Heart left ventricle (tissue), 16 donors: ENCODE data around the gene SORCS2. TPM values are rescaled to one million over a fixed set of nuclear protein-coding genes. Genes with fewer than 3 reads are reported as not detected.

Source experiments
- ATAC-seq, 4 donors: fragments of 200-7000 bp; cut with Tn5 transposase; one replicate each; pipeline ENCODE4 v1.9.1; 2020 to 2022; ENCODE audit warnings: moderate library complexity in 4 of 4, mild to moderate bottlenecking in 3 of 4, moderate number of reproducible peaks in 1 of 4
- DNase-seq, 5 donors: peaks; one replicate each; pipeline ENCODE4 v3.0.0-alpha.2; 2020
- H3K27ac ChIP-seq, 12 donors: fragments of 200-600 bp; sonication (generic) in 4 of 12; one replicate each; pipeline versions ENCODE4 v1.5.0 to v1.8.0; 2016 to 2022; ENCODE audit warnings: mild to moderate bottlenecking in 2 of 12
- H3K27me3 ChIP-seq, 9 donors: fragments of 200-600 bp; sonication (generic) in 2 of 9; one replicate each; pipeline versions ENCODE4 v1.5.1 to v1.8.0; 2016 to 2022; ENCODE audit warnings: mild to moderate bottlenecking in 3 of 9
- H3K36me3 ChIP-seq, 9 donors: fragments of 200-600 bp; sonication (generic) in 2 of 9; one replicate each; pipeline versions ENCODE4 v1.5.0 to v1.8.0; 2018 to 2022; ENCODE audit warnings: mild to moderate bottlenecking in 2 of 9
- H3K4me1 ChIP-seq, 12 donors: fragments of 200-600 bp; sonication (generic) in 4 of 12; one replicate each; pipeline versions ENCODE4 v1.5.0 to v1.8.0; 2016 to 2022; ENCODE audit warnings: mild to moderate bottlenecking in 3 of 12
- H3K4me3 ChIP-seq, 12 donors: fragments of 200-600 bp; sonication (generic) in 4 of 12; one replicate each; pipeline versions ENCODE4 v1.5.0 to v1.8.0; 2017 to 2022; ENCODE audit warnings: mild to moderate bottlenecking in 9 of 12, moderate library complexity in 4 of 12
- H3K9me3 ChIP-seq, 12 donors: fragments of 200-600 bp; sonication (generic) in 4 of 12; one replicate each; pipeline versions ENCODE4 v1.5.0 to v1.8.0; 2016 to 2022; ENCODE audit warnings: mild to moderate bottlenecking in 1 of 12
- CTCF ChIP-seq, 12 donors: fragments of 200-600 bp; sonication (generic) in 4 of 12; IDR thresholded peaks; one replicate each; pipeline versions ENCODE4 v1.5.0 to v1.8.0; 2018 to 2022; ENCODE audit warnings: antibody characterized with exemption in 12 of 12, mild to moderate bottlenecking in 5 of 12
- POLR2A ChIP-seq, 2 donors: fragments of 450-650 bp; IDR thresholded peaks; one replicate each; pipeline ENCODE4 v1.6.1; 2017; ENCODE audit warnings: antibody characterized with exemption in 2 of 2, mild to moderate bottlenecking in 2 of 2, moderate library complexity in 2 of 2
- WGBS, 4 donors: extraction: QIAGEN DNeasy Blood & Tissue Kit in 2 of 4; methylation state at CpG; one replicate each; pipeline versions ENCODE4 v1.1.5 to v1.1.7; 2013 to 2018; 5-methylcytosine and 5-hydroxymethylcytosine counted together
- intact Hi-C, 10 donors: fragments of 100-400 bp; cut with DNase I; formaldehyde crosslinking; loops; one replicate each; pipeline versions ENCODE4 v1.11.1 to v1.14.2; 2022
- polyA plus RNA-seq, 2 donors: library from polyadenylated mRNA; stranded (reverse); fragments of 200-250 nt; gene quantifications; one replicate each; pipeline ENCODE4 v1.2.3, GENCODE V29; 2013
- total RNA-seq, 9 donors: library from RNA; depleted of rRNA in 2 of 9; stranded (reverse); fragments of >200 nt in 2 of 9; fragmentation: NEBNext Ultra II Directional in 3 of 9; extraction: Animal tissue kit (Norgen Biotek cat#: 25700) in 3 of 9; gene quantifications; one replicate each; pipeline versions ENCODE4 v1.1.0 to v1.2.4, GENCODE V29; 2016 to 2023
- donor health status: ischemic (EF 13 %, LVEDD 7.1; RV severe dilation, severe dysfunction).
- donor health status: healthy with polysubstance abuse.
- donor health status: DM: no; HTN: yes; CAD: no.
- donor health status: DM: no; HTN: no; CAD: no.
- donor health status: ischemic (EF 25% LVEDD 6.9; RV normal size, moderate dysfunction).
- donor health status: ischemic (EF 25% LVEDD 5.7; RV mildly dilated, moderate dysfunction).
- donor health status: healthy.
- donor health status: DM: yes; HTN: yes; CAD: no.
- donor health status: ischemic (EF 35%, LVEDD 5.7; RV mildly dilated, moderate dysfunction).
- donor health status: nonischemic (EF 11% LVEDD 7.7; RV severe dilation, severe dysfunction).
- donor health status: DM: yes; HTN: yes; CAD: no.
- donor health status: PGD.
- donor health status: ischemic (EF 29% LVEDD 5.4; RV normal size, mild dysfunction).
- donor health status: nonischemic (EF 23%, LVEDD 6.1; RV moderate dilation, normal function).

Gene SORCS2
- total and polyA plus RNA-seq, 11 donors, result 0.28 to 5.5 (median 2.4) TPM

- peaks cover 0 to 10% (median 0%) of the 10 kb centered on the region in 12 donors for H3K4me1 ChIP-seq
- ATAC-seq (no peak), DNase-seq (peak in 1 of 5 donors; percentile 23)
- no peaks in the 10 kb centered on the region for H3K9me3 ChIP-seq
- no peak overlapping the region for H3K4me3 ChIP-seq
- no peaks in the 10 kb centered on the region for H3K27me3 ChIP-seq
- 81 to 86% (median 85%) methylated on average over 11 to 13 of the region's 13 CpGs for WGBS, 4 donors
- H3K27ac ChIP-seq, result no peak overlapping the region
- TF ChIP-seq CTCF (IDR thresholded peaks at IDR 0.05) (peak; percentile 32 to 67 (median 52)), POLR2A (IDR thresholded peaks at IDR 0.05) (no peak)
- intact Hi-C loops, result loop anchor here in 3 of 10 donors (1.0 to 10.0 kb wide), 3 partner anchors 32 to 214 kb away; no protein-coding TSS in a partner anchor
- peaks cover 0 to 79% (median 55%) of the 10 kb centered on the region in 9 donors for H3K36me3 ChIP-seq
These were observed 578.1 kb downstream of the SORCS2 start for GRCh38 chr4:7770224-7771050.

GRCh38 chr4:7771056-7771455, 578.7 kb downstream of the SORCS2 start:
- no peak overlapping the region for H3K4me3 ChIP-seq
- WGBS, 4 donors, result 79 to 90% (median 83%) methylated on average over 6 of the region's 6 CpGs
- ATAC-seq (no peak), DNase-seq (no peak)
- TF ChIP-seq POLR2A (IDR thresholded peaks at IDR 0.05) (no peak), CTCF (IDR thresholded peaks at IDR 0.05) (no peak)
- H3K27me3 ChIP-seq, result no peaks in the 10 kb centered on the region
- intact Hi-C loops, result loop anchor here in 2 of 10 donors (2.0 to 10.0 kb wide), 2 partner anchors 32 to 214 kb away; no protein-coding TSS in a partner anchor
- peaks cover 0 to 78% (median 52%) of the 10 kb centered on the region in 9 donors for H3K36me3 ChIP-seq
- peaks cover 0 to 10% (median 0%) of the 10 kb centered on the region in 12 donors for H3K4me1 ChIP-seq
- no peak overlapping the region for H3K27ac ChIP-seq
- no peaks in the 10 kb centered on the region for H3K9me3 ChIP-seq

- Histone ChIP-seq H3K27ac (peak overlapping the region in 1 of 12 donors; percentile 48), H3K4me1 (peaks cover 0 to 10% (median 0%) of the 10 kb centered on the region in 12 donors), H3K36me3 (peaks cover 0 to 79% (median 57%) of the 10 kb centered on the region in 9 donors), H3K27me3 (no peaks in the 10 kb centered on the region), H3K9me3 (no peaks in the 10 kb centered on the region), H3K4me3 (no peak overlapping the region)
- intact Hi-C loops, result loop anchor here in 2 of 10 donors (2.0 to 10.0 kb wide), 2 partner anchors 31 to 213 kb away; no protein-coding TSS in a partner anchor
- no peak for ATAC-seq
- DNase-seq, result no peak
- TF ChIP-seq CTCF (IDR thresholded peaks at IDR 0.05) (no peak), POLR2A (IDR thresholded peaks at IDR 0.05) (no peak)
- WGBS, 4 donors, result 81 to 92% (median 87%) methylated on average over 26 of the region's 26 CpGs
These were observed 579.5 kb downstream of the SORCS2 start for GRCh38 chr4:7771541-7772507.
